HG03064 (cell line): ENCODE measurements around the gene TSHZ2.
"Not testable (repeated sequence)": the region's sequence is repeated elsewhere in the genome, so short reads cannot be mapped to it uniquely, and the experiment has no call there.

Source experiments
- ATAC-seq: cut with Tn5 transposase; IDR thresholded peaks from one replicate; pipeline ENCODE4 v1.9.1; 2021; ENCODE audit warnings: low read depth; ENCODE audit not compliant: unreplicated experiment

The TSHZ2 gene

DNA sequence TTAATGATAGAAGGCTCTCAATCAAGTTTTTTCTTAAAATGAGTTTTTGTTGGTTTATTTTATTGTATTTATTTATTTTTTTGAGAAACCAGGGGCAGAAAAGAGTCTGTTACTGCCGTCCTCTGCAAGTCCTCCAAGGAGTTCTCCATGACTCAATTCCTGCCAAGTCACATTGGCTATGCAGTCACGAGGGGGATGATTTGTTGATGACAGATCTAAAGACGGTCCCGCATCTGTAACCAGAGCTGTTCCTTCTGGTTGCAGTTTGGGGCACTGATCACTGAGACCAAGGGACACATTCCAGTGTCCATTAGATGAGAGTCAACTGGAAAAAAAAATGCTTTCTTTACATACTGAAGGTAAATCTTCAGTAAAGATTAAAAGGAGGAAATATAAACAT, 13.9 kb upstream of the TSHZ2 start:
- ATAC-seq = no peak

DNA sequence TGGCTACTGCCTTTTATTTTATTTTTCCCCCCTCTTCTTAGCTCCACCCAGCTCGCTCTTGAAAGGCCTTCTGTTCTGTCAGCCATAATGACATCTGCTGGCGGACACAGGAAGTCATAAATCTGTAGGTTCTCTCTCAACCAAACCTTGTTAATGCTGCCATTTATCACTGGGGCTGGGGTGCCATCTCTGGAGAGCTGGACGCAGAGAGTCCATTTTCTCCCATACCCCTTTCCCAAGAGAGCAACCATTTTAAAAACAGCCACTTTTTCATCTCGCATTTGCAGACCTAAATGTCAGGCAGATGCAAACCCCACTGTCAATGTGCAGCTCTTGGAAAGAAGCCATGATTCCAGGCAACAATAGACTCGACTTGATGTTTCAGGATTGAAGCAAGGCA, 13.0 kb upstream of the TSHZ2 start:
- ATAC-seq = no peak

DNA sequence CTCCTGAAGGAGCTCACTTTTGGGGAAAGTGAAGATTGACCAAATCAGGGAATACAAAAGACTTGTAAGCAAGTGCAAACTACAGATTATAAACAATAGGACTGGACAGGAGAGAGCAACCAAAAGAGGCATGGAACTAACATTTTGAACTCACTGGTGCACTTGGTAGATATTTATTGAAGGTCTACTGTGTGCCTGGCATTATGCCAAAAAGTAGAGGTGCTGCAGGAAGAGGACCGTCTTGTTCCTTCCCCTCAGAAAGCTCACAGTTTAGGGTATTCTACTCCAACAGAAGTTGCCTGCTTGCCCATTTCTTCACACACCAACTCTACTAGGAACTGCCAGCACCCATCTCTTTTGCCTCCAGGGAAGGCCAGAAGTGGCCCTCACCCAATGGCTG, 10.0 kb upstream of the TSHZ2 start:
- no peak for ATAC-seq

DNA sequence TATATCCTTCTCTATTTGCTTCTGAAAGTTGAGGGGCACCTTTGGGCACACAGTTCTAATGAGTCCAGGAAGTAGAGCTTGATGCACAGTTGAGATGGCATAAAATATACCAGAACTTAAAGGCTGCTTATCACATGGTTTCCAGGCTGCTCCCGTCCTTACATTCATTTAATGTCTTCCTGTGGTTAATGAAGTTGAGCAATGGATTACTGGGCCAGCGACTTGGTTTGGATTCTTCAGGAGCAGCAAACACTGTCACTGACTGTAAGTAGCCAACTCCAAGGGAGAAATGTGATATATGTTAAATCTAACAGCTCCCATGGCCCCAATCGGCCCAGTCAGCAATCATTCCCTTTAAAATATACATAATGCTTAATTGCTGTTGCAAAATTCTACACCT, 9.0 kb upstream of the TSHZ2 start:
- ATAC-seq = no peak

DNA sequence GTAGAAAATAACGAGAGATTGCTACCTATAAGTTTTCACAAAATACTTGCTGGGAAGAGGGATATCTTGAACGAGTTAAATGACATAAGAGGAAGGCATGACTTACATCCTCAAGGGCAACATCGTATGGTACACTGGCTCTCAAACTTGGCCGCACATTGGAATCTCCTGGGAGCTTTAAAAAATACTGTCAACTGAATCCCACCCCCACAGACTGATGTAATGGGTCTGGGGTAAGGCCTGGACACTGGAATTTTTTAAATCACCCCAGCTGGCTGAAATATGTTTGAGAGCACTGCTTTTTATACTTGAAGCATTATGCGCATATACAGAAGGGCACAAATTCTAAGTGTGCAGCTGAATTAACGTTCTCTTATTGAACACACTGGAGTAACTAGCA, 8.0 kb upstream of the TSHZ2 start:
- ATAC-seq = no peak

DNA sequence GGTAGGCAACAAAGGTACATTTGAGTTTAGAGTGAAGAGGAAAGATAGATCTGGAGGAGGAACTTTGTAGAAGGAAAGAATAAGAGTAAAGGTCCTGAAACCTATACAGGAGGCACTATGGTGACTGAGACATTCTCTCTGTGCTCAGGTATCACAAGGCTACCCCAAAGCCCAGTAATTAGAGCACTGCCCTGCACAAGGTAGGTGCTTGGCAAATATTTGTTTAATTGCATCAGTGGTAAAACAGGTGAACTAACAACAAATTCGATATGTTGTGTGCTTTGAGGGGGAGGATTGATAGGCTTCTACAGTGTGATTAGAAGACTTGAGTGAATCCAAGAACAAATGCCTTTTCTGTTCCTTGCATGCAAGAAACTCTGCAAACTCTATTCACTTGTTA, 6.8 kb upstream of the TSHZ2 start:
- no peak for ATAC-seq

DNA sequence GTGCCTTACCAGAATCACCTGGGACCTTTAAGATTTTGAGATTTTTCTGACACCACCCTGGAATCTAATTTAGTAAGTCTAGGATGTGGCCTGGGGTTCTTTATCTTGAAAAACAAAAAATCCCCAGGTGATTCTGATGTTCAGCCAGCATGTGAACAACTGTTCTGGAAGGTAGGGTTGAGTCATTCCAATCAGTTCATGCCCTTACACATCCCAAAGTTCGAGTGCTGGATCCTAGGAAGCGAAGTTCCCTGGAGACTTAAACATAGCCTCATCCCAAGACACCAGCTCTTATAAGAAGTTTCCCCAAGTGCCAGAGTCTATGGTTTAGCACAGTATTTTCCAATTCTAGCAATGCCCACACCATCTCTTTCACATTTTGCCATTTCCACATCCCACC, 6.3 kb upstream of the TSHZ2 start:
- ATAC-seq = no peak

DNA sequence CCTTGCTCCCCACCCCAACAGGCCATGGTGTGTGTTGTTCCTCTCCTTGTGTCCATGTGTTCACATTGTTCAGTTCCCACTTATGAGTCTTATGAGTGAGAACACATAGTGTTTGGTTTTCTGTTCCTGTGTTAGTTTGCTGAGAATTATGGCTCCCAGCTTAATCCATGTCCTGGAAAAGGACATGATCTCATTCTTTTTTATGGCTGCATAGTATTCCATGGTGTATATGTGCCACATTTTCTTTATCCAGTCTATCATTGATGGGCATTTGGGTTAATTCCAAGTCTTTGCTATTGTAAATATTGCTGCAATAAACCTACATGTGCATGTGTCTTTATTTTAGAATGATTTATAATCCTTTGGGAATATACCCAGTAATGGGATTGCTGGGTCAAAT, 5.6 kb upstream of the TSHZ2 start:
- ATAC-seq = not testable (repeated sequence)

DNA sequence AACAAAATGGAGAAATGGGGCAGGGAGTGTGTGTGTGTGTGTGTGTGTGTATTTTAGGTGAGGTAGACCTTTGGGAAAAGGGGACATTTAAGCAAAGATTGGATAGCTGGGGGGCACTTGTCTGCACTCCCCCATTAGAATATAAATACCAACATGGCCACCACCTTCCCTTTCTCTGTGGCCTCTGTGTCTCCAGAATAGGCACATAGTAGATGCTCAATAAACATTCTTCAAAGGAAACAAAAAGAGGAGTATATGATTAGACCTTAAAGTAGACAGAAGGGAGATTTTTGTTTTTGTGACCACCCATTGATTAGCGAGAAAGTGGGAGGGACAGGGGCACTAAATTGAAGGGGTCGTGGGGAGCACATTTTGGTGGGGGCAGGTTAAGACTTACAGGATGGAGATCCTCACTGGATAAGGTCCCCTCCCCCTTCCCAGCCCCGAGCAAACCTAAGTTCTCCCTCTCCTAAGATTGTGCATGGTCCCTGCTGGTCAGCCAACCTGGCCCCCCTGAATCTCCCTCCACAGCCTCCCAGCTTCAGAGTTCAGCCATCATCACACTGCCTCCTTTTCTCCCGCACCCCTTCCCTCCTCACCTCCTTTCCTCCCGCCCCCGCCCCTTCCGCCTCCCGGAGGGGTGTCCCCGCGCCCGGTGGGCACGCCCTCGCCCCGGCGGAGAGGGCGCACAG, 514 bp upstream of the TSHZ2 start:
- no peak for ATAC-seq

DNA sequence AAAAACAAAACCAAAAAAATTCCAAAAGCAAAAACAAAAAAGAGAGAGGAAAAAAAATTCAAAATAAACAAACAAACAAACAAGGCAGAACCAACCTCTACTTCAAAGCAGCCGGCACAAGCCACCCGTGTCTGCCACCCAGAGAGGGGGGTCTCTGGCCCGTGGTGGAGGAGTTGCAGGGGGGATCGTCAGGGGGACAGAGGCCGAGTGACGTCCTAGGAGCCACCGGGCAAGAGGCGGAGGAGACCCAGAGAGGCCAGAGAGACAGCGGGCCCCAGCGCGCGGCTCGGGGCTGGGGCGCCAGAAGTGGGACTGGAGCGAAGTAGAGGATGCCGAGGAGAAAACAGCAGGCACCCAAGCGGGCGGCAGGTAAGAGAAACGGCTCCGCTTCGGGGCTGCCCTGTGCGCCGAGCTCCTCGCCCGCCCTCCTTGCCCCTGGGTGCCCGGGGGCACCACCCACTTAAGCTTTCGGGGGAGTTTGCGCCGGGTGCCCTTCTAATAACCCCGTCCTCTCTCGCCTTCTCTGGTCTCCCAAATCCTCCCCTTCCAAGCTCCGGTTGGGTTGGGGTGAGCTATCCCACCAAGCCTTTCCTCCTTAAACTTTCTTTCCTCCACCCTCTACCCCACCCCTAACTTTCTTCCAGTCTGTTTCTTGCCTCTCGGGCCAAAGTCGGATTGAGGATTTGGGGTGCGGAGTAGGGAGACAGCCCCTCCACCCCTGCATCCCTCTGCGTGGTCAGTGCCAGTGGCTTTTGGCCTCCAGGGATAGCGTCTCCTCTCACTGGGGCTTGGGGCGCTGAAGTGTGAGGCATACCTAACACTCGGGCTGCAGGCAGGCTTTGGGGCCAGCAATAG, 1.0 kb downstream of the TSHZ2 start:
- no peak for ATAC-seq

DNA sequence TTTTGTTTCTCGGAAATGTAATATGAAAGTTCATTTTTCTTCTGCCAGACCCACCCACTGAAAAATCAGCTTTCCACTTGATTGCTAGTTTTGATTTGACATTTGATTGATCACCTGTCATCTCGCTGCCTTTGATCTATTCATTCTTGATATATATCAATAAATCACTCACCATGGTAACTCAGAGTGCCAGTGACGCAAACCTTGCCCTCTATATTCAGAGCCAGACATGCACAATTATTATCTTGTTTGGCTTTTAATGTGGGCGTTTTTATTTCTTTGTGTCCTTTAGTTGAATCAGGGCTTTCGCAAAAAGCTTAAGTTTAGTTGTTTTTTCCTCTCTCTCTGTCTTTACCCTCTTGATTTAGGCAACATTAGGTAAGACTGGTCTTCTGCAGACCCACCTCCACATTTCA, 2.0 kb downstream of the TSHZ2 start:
- ATAC-seq = no peak

DNA sequence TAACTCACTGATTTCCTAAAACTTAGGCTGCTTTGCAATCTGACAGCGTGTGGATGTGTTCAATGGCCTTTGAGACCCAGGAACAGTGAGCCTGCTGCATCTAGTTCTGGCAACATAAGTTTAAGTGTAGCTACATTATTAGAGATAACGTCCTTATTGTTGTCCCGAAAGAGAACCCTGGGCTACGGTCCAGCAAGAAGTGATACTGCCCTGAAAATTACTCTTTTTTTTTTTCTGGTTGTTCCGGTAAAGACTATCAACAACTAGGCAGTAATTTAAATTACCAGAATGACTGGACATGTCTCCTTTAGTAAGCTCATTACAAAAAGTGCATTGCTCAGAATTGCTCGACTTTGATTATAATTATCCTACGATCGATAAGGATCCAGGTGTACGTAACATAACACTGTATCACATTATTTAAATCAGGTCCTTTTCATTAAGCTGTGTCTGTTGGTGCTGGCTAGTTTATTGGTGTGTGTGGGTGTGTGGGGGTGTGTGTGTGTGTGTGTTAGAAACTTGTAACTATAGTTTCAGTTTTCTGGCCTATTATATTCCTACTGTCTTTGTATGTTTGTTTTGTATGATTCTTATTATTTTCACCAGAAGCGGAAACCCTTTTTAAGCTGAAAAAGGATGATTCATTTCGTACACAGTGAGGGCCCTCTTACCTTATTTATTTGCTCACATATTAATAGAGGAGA, 3.0 kb downstream of the TSHZ2 start:
- no peak for ATAC-seq

DNA sequence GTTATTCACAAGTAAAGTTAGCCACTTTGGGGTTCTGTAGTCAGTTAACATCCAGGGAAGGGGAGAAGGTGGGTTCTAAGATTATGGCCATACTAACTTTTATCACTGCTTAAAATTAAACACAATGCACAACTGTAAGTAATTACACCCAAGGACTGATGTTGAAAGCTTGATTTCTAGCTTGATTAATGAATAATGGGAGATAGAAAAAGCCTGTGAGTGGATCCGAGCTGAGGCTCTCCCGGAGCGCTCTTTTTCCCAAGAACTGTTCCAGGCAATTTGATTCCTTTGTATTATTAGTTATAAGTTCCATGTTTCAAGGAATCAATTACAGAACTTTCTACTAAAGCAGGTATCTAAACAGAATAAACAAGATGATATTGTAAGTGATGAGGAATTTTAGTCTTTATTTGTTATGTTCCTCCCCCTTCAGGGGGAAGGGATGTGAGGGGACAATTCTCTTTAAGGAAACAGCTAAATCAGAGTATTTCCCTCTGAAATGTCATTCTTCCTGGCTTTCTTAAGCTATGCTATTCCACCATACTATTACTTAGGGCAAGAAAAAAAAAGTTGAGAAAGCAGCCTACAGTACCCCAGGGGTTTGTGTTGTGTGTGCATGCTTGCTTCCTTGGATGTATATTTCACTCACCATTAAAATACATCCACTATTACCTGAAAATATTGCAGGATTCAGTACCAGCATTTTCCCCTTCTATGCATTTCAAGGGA, 3.8 kb downstream of the TSHZ2 start:
- ATAC-seq = no peak

DNA sequence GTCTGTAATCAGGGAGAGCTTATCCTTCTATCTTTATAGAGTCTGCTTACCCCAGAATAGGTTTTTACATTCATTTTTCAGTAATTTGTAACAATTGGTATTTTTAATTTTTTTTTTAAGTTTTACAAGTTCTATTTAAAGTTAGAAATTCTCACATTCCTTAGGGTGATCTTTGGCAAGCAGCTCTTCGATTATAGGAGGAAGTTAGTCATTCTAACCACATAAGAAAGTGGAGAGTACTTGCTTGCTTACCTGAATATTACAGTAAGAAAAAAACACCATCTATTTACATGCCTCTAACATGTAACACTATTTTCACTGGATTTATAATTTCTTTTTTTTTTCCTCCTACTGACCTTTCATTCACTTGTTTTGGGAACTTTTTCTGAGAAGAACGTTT, 6.7 kb downstream of the TSHZ2 start:
- no peak for ATAC-seq

DNA sequence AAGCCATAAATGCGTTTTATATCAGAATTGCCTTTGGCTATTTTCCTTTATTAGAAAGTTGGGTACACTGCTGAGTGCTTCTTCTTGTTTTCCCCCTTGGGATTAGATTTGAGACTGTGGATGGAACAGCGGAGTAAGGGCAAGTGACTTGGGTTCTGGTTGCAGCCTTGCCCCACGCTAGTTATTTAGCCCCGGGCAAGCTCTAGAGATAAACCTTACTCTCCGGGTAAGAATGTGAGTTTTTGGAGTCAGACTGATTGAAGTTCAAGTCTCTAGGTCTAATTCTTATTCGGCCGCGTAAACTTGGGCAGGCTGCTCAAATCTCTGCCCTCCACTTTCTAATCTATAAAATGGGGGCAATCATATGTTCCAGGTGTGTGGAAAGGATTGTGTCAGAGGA, 8.9 kb downstream of the TSHZ2 start:
- no peak for ATAC-seq

DNA sequence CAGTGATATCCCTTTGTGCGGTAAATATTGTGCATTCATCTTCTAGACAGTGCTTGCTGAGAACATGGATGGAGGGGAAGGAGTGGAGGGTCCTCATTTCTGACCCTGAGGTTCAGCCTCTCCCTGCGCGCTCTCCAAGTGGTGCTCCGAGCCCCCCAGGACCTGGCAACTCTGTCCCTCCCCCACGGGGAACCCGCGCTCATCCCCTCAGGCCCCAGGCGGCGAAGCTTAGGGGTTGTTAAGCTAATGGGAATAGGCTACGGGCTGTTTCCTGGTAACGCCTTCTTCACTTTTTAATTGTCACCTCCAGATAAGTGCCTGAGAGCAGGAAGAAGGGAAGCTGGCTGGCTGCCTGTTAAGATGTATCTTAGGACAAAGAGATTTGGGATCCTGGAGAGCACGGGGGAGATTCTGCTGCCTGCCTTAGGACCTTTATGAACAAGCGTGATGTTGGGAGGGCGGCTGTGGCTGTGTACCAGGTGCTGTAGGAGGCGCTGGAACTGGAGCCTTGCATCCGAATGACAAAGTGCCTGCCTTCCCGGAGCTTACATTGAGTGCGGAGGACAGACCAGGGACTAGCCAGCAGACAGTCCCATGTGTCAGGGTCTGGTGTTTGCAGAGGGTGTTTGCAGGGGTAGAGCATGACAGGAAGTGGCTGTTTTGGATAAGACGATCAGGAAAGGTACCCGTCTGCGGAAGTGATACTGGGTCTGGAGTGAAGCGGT, 11.7 kb downstream of the TSHZ2 start:
- ATAC-seq = no peak

DNA sequence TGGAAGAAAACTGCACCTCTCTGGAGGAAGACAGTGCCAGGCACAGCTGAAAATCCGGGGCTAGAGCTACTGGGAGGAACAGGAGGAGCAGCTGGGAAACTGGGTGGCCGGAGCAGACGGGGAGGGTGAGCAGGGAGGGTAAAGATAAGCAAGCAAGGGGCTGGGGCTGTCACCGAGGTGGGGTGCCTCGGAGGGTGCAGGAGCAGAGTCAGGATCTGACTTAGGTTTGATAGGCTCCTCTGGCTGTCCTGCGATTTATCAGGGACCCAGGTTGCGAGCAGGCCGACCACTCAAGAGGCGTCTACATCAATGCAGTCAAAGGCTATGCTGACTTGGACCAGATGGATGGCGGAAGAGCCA, 12.3 kb downstream of the TSHZ2 start:
- ATAC-seq = no peak

DNA sequence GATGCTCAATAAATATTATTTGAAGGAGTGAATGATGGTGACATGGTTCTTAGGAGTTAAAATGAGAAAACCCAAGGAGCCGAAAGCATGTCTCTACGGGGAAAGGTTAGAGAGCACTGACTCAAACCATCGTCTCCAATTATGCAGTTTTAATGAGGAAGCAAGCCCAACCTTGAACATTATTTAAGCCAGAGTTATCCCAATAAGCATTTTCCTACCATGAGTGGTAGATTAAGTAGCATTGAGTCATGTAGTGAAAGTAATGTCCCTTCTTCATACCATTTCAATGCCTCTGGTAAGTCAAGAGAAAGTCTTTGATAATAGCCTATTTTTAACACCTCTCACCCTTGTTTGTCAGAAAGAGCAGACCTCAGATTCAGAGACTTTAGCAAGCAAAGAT, 13.5 kb downstream of the TSHZ2 start:
- ATAC-seq = no peak

DNA sequence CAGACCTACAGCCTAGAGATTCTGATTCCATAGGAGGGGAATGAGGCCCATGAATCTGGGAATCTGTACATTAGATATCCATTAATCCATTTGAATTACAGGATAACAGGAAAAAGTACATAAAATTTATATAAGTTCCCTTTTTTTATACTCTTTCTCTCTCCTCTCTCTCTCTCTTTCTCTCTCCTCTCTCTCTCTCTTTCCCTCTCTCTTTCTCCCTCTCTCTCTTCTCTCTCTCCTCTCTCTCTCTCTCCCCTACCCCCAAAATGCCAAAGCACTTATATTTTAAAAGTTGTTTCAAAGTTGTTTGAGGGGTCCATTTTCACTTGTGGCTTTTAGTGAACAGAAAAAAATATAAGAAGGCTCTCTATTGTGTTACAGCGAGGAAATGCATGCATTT, 15.1 kb downstream of the TSHZ2 start:
- ATAC-seq = no peak

DNA sequence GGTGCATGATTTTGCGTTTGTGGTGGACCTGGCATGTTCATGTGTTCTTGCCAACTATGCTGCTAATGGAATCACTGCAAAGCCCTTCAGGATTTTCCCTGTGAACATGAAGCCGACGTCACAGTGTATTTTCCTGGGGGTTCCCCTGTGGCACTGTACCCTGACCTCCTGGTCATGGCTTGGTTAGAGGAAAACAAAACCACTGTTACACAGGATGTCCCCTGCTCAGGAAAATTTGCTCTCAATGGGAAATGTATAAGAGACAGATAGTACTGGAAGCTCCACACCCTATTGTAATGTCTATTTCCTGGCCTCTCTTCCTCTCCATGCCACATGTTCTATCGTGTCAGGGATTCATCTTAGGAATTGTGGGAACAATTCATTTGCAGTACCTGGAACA, 19.7 kb downstream of the TSHZ2 start:
- ATAC-seq = no peak
